IMR-90 (cell line): ENCODE measurements around the gene NDUFS7. TPM values are rescaled to one million over a fixed set of nuclear protein-coding genes. Genes with fewer than 3 reads are reported as not detected.
A peak's percentile ranks its signal among the peaks of the same experiment; 100 is the strongest.

Experiments used
- ATAC-seq: fragments of 200-7000 bp; cut with Tn5 transposase; 2 replicates; pipeline ENCODE4 v1.9.1; 2020; ENCODE audit warnings: low read depth, mild to moderate bottlenecking, moderate library complexity
- BruUV-seq: library from RNA; stranded (reverse); fragments of 400-500 nt; replicated peaks from 2 replicates; lab custom pipeline; 2021; lab: Mats Ljungman, UMichigan
- CTCF ChIA-PET: fragments of 300-600 bp; formaldehyde crosslinking; extraction: SDS; loops from one replicate; lab custom pipeline; 2021; ENCODE audit warnings: antibody characterized with exemption; lab: Yijun Ruan, JAX
- POLR2A ChIA-PET: fragments of 300-600 bp; sonication (Branson Sonifier 250); formaldehyde crosslinking; loops from one replicate; lab custom pipeline; 2022; ENCODE audit warnings: antibody characterized with exemption; ENCODE audit not compliant: unreplicated experiment; lab: Charles Lee
- DNase-seq: peaks from one replicate; pipeline ENCODE4 v3.0.0; 2013
- H2AFZ ChIP-seq: replicated peaks from 2 replicates; pipeline ENCODE3; 2013; ENCODE audit warnings: low read length, mild to moderate bottlenecking; ENCODE audit not compliant: poor library complexity
- H2AK5ac ChIP-seq: 2 replicates; pipeline ENCODE4 v1.6.1; 2013; ENCODE audit warnings: low read depth, low read length, inconsistent platforms
- H2AK9ac ChIP-seq: replicated peaks from 2 replicates; pipeline ENCODE3; 2013; ENCODE audit warnings: mild to moderate bottlenecking, low read depth, low read length, moderate library complexity; ENCODE audit not compliant: poor library complexity
- H2BK120ac ChIP-seq: 2 replicates; pipeline ENCODE4 v1.6.1; 2013; ENCODE audit warnings: low read depth, low read length, inconsistent platforms
- H2BK15ac ChIP-seq: 3 replicates; pipeline ENCODE4 v1.6.1; 2013; ENCODE audit warnings: low read depth, low read length, inconsistent platforms
- H2BK20ac ChIP-seq: 2 replicates; pipeline ENCODE4 v1.6.1; 2013; ENCODE audit warnings: low read depth, mild to moderate bottlenecking, inconsistent platforms, low read length, moderate library complexity
- H2BK5ac ChIP-seq: 2 replicates; pipeline ENCODE4 v1.6.1; 2013; ENCODE audit warnings: mild to moderate bottlenecking, low read depth, low read length, inconsistent platforms; ENCODE audit not compliant: poor library complexity, severe bottlenecking
- H3K14ac ChIP-seq: replicated peaks from 2 replicates; pipeline ENCODE4 v1.6.1; 2013; ENCODE audit warnings: low read depth, low read length, inconsistent platforms
- H3K18ac ChIP-seq: 2 replicates; pipeline ENCODE4 v1.6.1; 2013; ENCODE audit warnings: low read depth, low read length, control low read depth
- H3K23ac ChIP-seq: 2 replicates; pipeline ENCODE4 v1.6.1; 2013; ENCODE audit warnings: low read depth, low read length, inconsistent platforms
- H3K27ac ChIP-seq: 2 replicates; pipeline ENCODE4 v1.5.1; 2013; ENCODE audit warnings: mild to moderate bottlenecking, control low read depth, low read length; ENCODE audit not compliant: insufficient read depth
- H3K27me3 ChIP-seq: 2 replicates; pipeline ENCODE4 v1.6.1; 2013; ENCODE audit warnings: low read length; ENCODE audit not compliant: control insufficient read depth, insufficient read depth
- H3K36me3 ChIP-seq: 2 replicates; pipeline ENCODE4 v1.6.1; 2013; ENCODE audit warnings: low read length, mixed read lengths; ENCODE audit not compliant: control insufficient read depth, insufficient read depth
- H3K4ac ChIP-seq: 2 replicates; pipeline ENCODE4 v1.6.1; 2013; ENCODE audit warnings: low read depth, low read length, inconsistent platforms
- H3K4me1 ChIP-seq: 2 replicates; pipeline ENCODE4 v1.6.1; 2013; ENCODE audit warnings: low read length, mixed read lengths; ENCODE audit not compliant: control insufficient read depth, insufficient read depth
- H3K4me2 ChIP-seq: 2 replicates; pipeline ENCODE4 v1.6.1; 2013; ENCODE audit warnings: low read depth, mild to moderate bottlenecking, control low read depth, low read length, moderate library complexity
- H3K4me3 ChIP-seq: 2 replicates; pipeline ENCODE4 v1.5.1; 2013; ENCODE audit warnings: low read depth, mild to moderate bottlenecking, control low read depth, low read length, moderate library complexity; ENCODE audit not compliant: insufficient read depth
- H3K56ac ChIP-seq: 2 replicates; pipeline ENCODE4 v1.6.1; 2013; ENCODE audit warnings: low read length, inconsistent platforms; ENCODE audit not compliant: insufficient read depth; ENCODE audit errors: extremely low read depth
- H3K79me1 ChIP-seq, 2 experiments: 2 replicates each; pipeline ENCODE4 v1.6.1; 2013; ENCODE audit warnings: low read length in 2 of 2, inconsistent platforms in 1 of 2, low read depth in 1 of 2
- H3K9ac ChIP-seq: 2 replicates; pipeline ENCODE4 v1.6.1; 2013; ENCODE audit warnings: low read depth, low read length, control low read depth
- H3K9me1 ChIP-seq: 2 replicates; pipeline ENCODE4 v1.6.1; 2013; ENCODE audit warnings: low read length, inconsistent platforms; ENCODE audit not compliant: insufficient read depth
- H3K9me3 ChIP-seq: 2 replicates; pipeline ENCODE4 v1.6.1; 2013; ENCODE audit warnings: low read length; ENCODE audit not compliant: control insufficient read depth, insufficient read depth
- H4K20me1 ChIP-seq: 2 replicates; pipeline ENCODE4 v1.6.1; 2013; ENCODE audit warnings: low read length, inconsistent platforms; ENCODE audit not compliant: insufficient read depth
- H4K5ac ChIP-seq: 2 replicates; pipeline ENCODE4 v1.6.1; 2013; ENCODE audit warnings: mild to moderate bottlenecking, low read depth, low read length, control low read depth
- H4K8ac ChIP-seq, 2 experiments: 2 replicates each; pipeline ENCODE4 v1.6.1; 2013; ENCODE audit warnings: low read depth in 2 of 2, low read length in 2 of 2, control low read depth in 1 of 2, inconsistent platforms in 1 of 2
- H4K91ac ChIP-seq: 2 replicates; pipeline ENCODE4 v1.6.1; 2013; ENCODE audit warnings: low read depth, low read length, inconsistent platforms; ENCODE audit not compliant: insufficient read depth
- CEBPB ChIP-seq: IDR thresholded peaks from 2 replicates; pipeline ENCODE4 v1.6.1; 2012; ENCODE audit warnings: low read depth, low read length, improper control_type of control experiment
- CHD1 ChIP-seq: IDR thresholded peaks from 2 replicates; pipeline ENCODE4 v1.6.1; 2012; ENCODE audit warnings: low read depth, low read length, improper control_type of control experiment
- MAZ ChIP-seq: IDR thresholded peaks from 2 replicates; pipeline ENCODE4 v1.6.1; 2012; ENCODE audit warnings: low read depth, mild to moderate bottlenecking, low read length, improper control_type of control experiment, moderate library complexity, borderline replicate concordance
- MXI1 ChIP-seq: IDR thresholded peaks from 2 replicates; pipeline ENCODE4 v1.6.1; 2012; ENCODE audit warnings: low read depth, mild to moderate bottlenecking, low read length, moderate library complexity, borderline replicate concordance
- NFE2L2 ChIP-seq: fragments of 150-350 bp; IDR thresholded peaks from 2 replicates; pipeline ENCODE4 v1.6.1; 2016; ENCODE audit warnings: low read depth, mild to moderate bottlenecking, low read length
- POLR2A ChIP-seq: IDR thresholded peaks from 2 replicates; pipeline ENCODE4 v1.6.1; 2012; ENCODE audit warnings: mild to moderate bottlenecking, low read depth, low read length
- RAD21 ChIP-seq: IDR thresholded peaks from 2 replicates; pipeline ENCODE4 v1.6.1; 2012; ENCODE audit warnings: low read length, improper control_type of control experiment
- RCOR1 ChIP-seq: IDR thresholded peaks from 2 replicates; pipeline ENCODE4 v1.6.1; 2012; ENCODE audit warnings: mild to moderate bottlenecking, low read length, improper control_type of control experiment; ENCODE audit not compliant: insufficient replicate concordance
- RFX5 ChIP-seq: IDR thresholded peaks from 2 replicates; pipeline ENCODE4 v1.8.0; 2012; ENCODE audit warnings: low read depth, mild to moderate bottlenecking, low read length, moderate library complexity
- WGBS, 2 experiments: methylation state at CpG; one replicate each; pipeline versions ENCODE4 v1.1.5 to v1.1.7; 2013; ENCODE audit warnings: missing lambda C conversion rate in 2 of 2; ENCODE audit not compliant: insufficient read length in 1 of 2; ENCODE audit errors: extremely low coverage in 2 of 2; 5-methylcytosine and 5-hydroxymethylcytosine counted together
- dilution Hi-C: fragments of 300-500 bp; cut with HindIII; formaldehyde crosslinking; loops from one replicate; pipeline ENCODE4 v1.14.3; 2018; ENCODE audit warnings: low sequenced_read_pairs; ENCODE audit not compliant: unreplicated experiment
- in situ Hi-C: fragments of 300-500 bp; cut with MboI; formaldehyde crosslinking; loops from 3 replicates; pipeline ENCODE4 v1.14.3; 2019; ENCODE audit warnings: low sequenced_read_pairs, inconsistent platforms, mixed read lengths
- intact Hi-C: fragments of 100-400 bp; cut with micrococcal nuclease; formaldehyde crosslinking; loops from 2 replicates; pipeline ENCODE4 v1.10.0; 2022
- polyA plus RNA-seq, 3 experiments: library from polyadenylated mRNA; depleted of rRNA; stranded (reverse); fragments of >200 nt; gene quantifications; 2 replicates each; pipeline ENCODE4 v1.2.3, GENCODE V29; 2012; ENCODE audit warnings: low replicate concordance in 1 of 3
- total RNA-seq: library from RNA; depleted of rRNA; stranded (reverse); fragments of >200 nt; gene quantifications from 2 replicates; pipeline ENCODE4 v1.2.3, GENCODE V29; 2012
- TF ChIP-seq, protein P1 (sequence below): fragments of 150-350 bp; IDR thresholded peaks from 2 replicates; pipeline ENCODE4 v1.6.1; 2017; ENCODE audit warnings: mild to moderate bottlenecking, antibody characterized with exemption, low read length, low read depth
- TF ChIP-seq, protein P2 (sequence below): conservative IDR thresholded peaks from 2 replicates; pipeline ENCODE4 v1.5.1; 2012; ENCODE audit warnings: mild to moderate bottlenecking, low read depth, low read length, improper control_type of control experiment

The NDUFS7 gene
- total and polyA plus RNA-seq, 2 of the 4 experiments (the other 2 are of a cell fraction) = 60.8 to 136 TPM

DNA sequence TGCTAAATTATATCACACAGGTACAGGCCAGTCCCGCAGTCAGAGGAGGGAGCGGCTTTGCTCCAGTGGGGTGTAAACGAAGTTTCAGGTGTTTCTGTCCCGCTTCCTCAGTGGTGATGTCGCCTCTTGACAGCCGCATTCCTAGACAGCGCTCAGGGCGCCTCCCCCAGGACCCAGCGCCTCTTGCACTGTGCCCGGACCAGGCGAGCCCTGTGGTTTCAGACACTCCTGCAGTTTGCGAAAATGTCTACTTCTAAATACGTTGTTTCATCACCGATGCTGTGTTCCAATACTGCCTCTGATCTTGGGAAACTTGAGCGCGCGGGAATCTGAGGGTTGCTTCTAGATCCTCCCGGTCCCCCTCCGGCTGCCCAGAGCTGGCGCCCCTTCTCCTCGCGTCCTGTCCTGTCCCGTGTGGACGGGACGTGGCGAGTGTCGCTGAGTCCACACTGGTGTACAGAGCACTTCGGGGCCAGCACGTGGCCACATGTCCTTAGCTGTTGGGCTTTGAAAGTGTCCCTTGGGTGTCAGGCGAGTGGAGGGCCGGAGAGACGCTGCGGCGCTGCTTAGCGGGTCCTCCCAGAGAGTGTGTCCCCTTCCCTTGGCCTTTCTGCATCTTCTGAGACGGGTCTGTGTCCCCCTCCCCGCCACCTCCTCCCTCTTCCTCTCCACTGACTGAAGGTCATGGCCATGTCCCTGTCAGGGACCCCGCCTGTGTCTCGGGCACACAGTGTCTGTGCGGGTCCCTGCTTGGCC, 39.9 kb downstream of the NDUFS7 start:
- POLR2A ChIA-PET = no interaction called here
- H3K18ac ChIP-seq = no peak overlapping the region
- H2BK5ac ChIP-seq = no peak overlapping the region
- no peaks in the 10 kb centered on the region for H3K4me1 ChIP-seq
- 0 out of 2 replicates have a peak, but pooled peaks cover 3% of the 10 kb centered on the region for H3K9me1 ChIP-seq
- H3K27ac ChIP-seq = no peak overlapping the region
- H2AK5ac ChIP-seq = no peak overlapping the region
- H3K23ac ChIP-seq = no peak overlapping the region
- H3K56ac ChIP-seq = no peak overlapping the region
- no peak overlapping the region for H3K4me3 ChIP-seq
- H3K36me3 ChIP-seq = peaks cover 76% of the 10 kb centered on the region
- H2AK9ac ChIP-seq = peak overlapping the region; percentile 72
- 94% methylated on average over 27 of the region's 40 CpGs; no CpG with 5 or more reads in 1 of the 2 experiments for WGBS, 2 experiments
- intact Hi-C loops (no loop called here), in situ Hi-C loops (no loop called here), dilution Hi-C loops (no loop called here)
- no peak overlapping the region for H2AFZ ChIP-seq
- H3K14ac ChIP-seq = no peak overlapping the region
- no peak overlapping the region for H2BK15ac ChIP-seq
- H4K5ac ChIP-seq = no peak overlapping the region
- H4K20me1 ChIP-seq = peaks cover 74% of the 10 kb centered on the region
- peaks cover 30 to 80% of the 10 kb centered on the region in 2 experiments for H3K79me1 ChIP-seq
- TF ChIP-seq NFE2L2 = no peak
- TF ChIP-seq CEBPB = no peak
- TF ChIP-seq, protein P1, sequence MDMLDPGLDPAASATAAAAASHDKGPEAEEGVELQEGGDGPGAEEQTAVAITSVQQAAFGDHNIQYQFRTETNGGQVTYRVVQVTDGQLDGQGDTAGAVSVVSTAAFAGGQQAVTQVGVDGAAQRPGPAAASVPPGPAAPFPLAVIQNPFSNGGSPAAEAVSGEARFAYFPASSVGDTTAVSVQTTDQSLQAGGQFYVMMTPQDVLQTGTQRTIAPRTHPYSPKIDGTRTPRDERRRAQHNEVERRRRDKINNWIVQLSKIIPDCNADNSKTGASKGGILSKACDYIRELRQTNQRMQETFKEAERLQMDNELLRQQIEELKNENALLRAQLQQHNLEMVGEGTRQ = no peak
- TF ChIP-seq POLR2A = no peak
- no peak for TF ChIP-seq RCOR1
- TF ChIP-seq, protein P2, sequence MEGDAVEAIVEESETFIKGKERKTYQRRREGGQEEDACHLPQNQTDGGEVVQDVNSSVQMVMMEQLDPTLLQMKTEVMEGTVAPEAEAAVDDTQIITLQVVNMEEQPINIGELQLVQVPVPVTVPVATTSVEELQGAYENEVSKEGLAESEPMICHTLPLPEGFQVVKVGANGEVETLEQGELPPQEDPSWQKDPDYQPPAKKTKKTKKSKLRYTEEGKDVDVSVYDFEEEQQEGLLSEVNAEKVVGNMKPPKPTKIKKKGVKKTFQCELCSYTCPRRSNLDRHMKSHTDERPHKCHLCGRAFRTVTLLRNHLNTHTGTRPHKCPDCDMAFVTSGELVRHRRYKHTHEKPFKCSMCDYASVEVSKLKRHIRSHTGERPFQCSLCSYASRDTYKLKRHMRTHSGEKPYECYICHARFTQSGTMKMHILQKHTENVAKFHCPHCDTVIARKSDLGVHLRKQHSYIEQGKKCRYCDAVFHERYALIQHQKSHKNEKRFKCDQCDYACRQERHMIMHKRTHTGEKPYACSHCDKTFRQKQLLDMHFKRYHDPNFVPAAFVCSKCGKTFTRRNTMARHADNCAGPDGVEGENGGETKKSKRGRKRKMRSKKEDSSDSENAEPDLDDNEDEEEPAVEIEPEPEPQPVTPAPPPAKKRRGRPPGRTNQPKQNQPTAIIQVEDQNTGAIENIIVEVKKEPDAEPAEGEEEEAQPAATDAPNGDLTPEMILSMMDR = no peak
- TF ChIP-seq MAZ = no peak
- TF ChIP-seq CHD1 = no peak
- no peak for TF ChIP-seq MXI1
- no peak for TF ChIP-seq RAD21
- no peak for TF ChIP-seq RFX5
- H4K91ac ChIP-seq = no peak overlapping the region
- H3K27me3 ChIP-seq = no peaks in the 10 kb centered on the region
- H3K4me2 ChIP-seq = no peak overlapping the region
- no TSS peak for BruUV-seq
- CTCF ChIA-PET = no interaction called here
- DNase-seq (no peak), ATAC-seq (no peak)
- H2BK20ac ChIP-seq = no peak overlapping the region
- H4K8ac ChIP-seq = no peak overlapping the region
- no peak overlapping the region for H3K4ac ChIP-seq
- H3K9ac ChIP-seq = no peak overlapping the region
- no peak overlapping the region for H2BK120ac ChIP-seq
- no peaks in the 10 kb centered on the region for H3K9me3 ChIP-seq
